Fibroblast of skin of right biceps (primary cell): ENCODE data around the gene TBC1D23.
"Not testable (repeated sequence)": the region's sequence is repeated elsewhere in the genome, so short reads cannot be mapped to it uniquely, and the experiment has no call there.

Experiments used
- DNase-seq: peaks from one replicate; pipeline ENCODE4 v3.0.0-alpha.2; 2013

TBC1D23 gene

GRCh38 chr3:100260685-100261484 lies at the start of gene TBC1D23:
Gene TBC1D23 (plus strand): TSS chr3:100260992. CDS start chr3:100261019, 27 bp downstream.
- DNase-seq: peak; percentile 100

DNA sequence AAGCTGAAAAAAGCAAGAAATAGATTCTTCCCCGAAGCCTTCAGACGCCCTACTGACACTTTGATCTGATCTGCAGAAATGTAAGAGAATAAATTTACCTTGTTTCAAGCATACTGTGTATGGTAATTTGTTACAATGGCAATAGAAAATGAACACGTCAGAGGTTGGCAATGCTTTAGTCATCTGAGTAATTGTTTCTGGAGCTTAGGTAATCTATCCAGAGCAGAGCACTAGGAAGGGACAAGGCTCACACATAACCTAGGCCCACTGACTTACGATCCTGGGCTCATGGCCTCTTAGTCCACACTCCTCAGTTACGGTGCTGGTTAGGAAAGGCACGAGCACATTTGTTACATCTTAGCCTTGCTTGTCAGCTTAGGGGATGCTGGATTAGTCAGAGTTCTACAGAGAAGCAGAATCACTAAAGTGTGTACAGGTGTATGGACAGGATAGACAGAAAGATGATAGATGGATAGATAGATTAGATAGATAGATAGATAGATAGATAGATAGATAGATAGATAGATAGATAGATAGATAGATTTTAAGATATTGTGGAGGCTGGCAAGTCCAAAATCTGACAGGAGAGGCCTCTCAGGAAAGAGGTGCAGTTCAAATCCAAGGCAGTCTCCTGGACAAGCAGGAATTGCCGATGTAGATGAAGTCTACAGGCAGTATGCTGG lies 46.8 kb upstream of the TBC1D23 start:
- DNase-seq: peak; percentile 40

- no peak for DNase-seq
These were observed 46.2 kb upstream of the TBC1D23 start for GRCh38 chr3:100214574-100214964.

DNA sequence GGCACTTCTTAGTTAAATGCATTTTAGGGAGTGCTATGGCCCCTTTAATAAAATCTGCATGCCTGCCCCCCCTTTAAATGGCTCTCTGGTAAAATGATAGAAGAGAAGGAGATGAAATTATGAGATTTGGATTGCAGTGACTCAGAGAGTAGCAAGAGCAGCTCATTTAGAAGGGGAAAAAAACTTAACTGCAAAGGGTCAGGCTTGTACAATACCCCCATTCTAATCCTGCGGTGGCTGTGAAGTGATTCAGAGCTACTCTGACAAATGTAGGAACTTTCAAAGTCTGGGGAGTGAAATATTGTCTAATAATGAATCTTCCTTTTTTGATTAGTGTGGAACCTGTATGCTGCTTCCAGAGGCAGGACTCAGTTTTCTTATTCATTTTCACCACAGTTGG lies 44.1 kb upstream of the TBC1D23 start:
- DNase-seq: peak; percentile 72

GRCh38 chr3:100221159-100221558 lies 39.6 kb upstream of the TBC1D23 start:
- no peak for DNase-seq

DNA sequence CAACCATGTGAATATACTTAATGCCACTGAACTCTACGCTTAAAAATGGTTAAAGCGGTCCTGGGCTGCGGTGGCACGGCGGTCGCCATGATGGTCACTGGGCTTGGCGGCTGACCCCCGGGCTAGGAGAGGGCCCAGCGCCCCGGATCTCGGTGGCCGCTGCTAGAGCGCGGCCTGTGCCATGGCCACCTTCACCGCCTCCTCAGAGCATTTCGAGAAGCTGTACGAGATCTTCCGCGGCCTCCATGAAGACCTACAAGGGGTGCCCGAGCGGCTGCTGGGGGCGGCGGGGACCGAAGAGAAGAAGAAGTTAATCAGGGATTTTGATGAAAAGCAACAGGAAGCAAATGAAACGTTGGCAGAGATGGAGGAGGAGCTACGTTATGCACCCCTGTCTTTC lies 35.6 kb upstream of the TBC1D23 start:
- DNase-seq: no peak

GRCh38 chr3:100225883-100226282 lies 34.9 kb upstream of the TBC1D23 start:
- DNase-seq: no peak

- peak; percentile 84 for DNase-seq
These were observed 33.9 kb upstream of the TBC1D23 start for GRCh38 chr3:100226712-100227429.

GRCh38 chr3:100227511-100227921 lies 33.3 kb upstream of the TBC1D23 start:
- DNase-seq: peak; percentile 8

- no peak for DNase-seq
These were observed 32.5 kb upstream of the TBC1D23 start for GRCh38 chr3:100228247-100228646.

DNA sequence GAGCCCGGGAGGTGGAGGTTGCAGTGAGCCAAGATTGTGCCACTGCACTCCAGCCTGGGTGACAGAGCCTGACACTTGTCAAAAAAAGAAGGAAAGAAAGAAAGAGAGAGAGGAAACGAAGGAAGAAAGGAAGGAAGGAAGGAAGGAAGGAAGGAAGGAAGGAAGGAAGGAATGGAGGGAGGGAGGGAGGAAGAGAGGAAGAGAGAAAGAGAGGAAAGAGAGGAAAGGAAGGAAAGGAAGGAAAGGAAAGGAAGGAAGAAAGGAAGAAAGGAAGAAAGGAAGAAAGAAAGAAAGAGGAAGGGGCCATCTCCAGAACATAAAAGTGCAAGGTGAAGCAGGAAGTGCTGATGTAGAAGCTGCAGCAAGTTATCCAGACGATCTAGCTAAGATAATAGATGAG lies 31.6 kb upstream of the TBC1D23 start:
- not testable (repeated sequence) for DNase-seq

DNA sequence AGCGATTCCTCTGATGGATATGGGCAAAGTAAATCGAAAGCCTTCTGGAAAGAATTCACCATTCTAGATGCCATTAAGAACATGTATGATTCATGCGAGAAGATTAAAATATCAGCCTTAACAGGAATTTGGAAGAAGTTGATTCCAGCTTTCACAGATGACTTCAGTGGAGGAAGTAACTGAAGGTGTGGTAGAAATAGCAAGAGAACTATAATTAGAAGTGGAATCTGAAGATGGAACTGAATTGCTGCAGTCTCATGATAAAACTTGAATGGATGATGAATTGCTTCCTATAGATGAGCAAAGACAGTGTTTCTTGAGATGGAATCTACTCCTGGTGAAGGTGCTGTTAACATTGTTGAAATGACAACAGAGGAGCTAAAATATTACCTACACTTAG lies 30.1 kb upstream of the TBC1D23 start:
- DNase-seq: peak; percentile 78

DNA sequence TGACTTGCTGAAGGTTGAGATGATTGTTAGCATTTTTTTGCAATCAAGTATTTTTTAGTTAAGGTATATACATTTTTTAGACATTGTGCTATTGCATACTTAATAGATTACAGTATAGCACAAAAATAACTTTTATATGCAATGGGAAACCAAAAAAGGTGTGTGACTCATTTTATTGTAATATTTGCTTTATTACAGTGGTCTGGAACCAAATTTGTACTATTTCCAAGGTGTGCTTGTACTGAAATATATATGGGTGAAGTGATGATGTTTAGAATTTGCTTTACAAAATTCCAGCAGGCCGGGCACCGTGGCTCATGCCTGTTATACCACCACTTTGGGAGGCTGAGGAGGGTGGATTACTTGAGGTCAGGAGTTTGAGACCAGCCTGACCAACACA lies 29.1 kb upstream of the TBC1D23 start:
- peak; percentile 74 for DNase-seq

GRCh38 chr3:100234364-100234763 lies 26.4 kb upstream of the TBC1D23 start:
- DNase-seq: no peak

DNA sequence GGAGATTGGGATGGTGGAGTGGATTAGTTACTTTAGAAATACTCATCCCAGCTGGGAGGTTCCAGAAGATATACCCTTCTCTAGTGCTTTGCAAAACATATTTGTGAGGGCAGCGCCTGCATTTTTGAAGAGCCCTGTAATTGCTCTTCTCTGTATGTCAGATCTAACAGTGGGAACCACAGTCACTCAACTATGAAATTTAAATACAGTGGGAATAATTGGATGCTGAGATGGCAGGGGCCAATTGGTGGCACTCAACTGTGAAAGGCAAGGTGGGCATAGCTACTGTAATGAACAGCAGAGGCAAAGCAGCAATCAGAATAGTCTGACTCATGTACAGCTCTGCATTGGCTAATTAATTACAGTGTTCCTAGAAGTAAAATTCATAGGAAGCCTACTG lies 22.2 kb upstream of the TBC1D23 start:
- no peak for DNase-seq

GRCh38 chr3:100242471-100242870 lies 18.3 kb upstream of the TBC1D23 start:
- DNase-seq: not testable (repeated sequence)

DNA sequence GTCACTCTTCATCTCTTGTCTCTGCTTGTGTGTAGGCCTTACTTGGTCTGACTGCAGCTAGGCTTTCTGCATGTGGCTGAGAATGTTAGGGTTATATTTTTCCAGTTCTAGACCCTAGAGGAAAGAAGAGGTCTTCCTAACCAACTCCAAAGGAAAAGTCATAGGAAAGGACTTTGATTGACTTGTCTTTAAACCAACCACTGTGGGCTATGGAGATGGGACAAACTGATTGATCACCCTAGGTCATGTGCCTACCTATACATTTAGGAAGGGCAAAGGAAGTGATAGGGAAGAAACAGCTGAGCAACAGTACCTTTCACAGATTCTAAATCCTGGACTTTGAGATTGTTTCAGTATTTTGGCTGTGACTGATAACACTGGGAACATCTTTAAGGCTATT lies 16.5 kb upstream of the TBC1D23 start:
- peak; percentile 7 for DNase-seq

DNA sequence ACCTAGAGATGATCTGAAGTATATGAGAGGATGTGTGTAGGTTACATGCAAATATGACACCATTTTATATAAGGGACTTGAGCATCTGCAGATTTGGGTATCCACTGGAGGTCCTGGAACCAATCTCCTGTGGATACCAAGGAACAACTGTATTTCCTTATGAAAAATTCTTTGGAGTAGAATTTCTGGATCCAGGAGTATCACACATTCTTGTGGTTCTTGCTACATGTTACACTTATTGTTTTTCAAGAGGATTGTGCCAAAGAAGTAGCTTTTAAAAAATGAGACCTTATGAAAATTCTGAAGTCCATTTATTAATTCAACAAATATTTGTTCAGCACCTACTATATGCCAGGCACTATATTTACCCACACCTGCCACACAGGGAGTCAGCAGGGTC lies 15.7 kb upstream of the TBC1D23 start:
- DNase-seq: peak; percentile 46

GRCh38 chr3:100245927-100246326 lies 14.9 kb upstream of the TBC1D23 start:
- peak; percentile 72 for DNase-seq

DNA sequence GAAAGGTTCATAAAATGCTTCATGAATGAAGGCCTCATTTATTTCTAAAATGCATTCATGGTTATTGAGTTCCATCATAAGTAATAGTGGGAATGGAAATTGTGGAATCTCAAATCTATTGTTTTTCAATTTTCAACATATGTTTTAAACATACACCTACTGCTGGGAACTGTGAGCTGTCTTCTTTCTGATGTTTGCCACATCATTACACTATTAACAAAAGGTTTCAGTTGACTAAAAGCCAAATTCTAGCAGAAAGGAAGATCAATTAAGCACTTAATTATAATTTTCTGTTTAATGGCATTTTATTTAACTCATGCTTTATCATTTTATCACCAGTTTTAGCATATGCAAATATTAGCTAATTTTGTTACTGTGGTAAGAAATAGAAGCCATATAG lies 13.8 kb upstream of the TBC1D23 start:
- DNase-seq: no peak

GRCh38 chr3:100252001-100252400 lies 8.8 kb upstream of the TBC1D23 start:
- DNase-seq: no peak

GRCh38 chr3:100254168-100254777 lies 6.5 kb upstream of the TBC1D23 start:
- peak; percentile 80 for DNase-seq

DNA sequence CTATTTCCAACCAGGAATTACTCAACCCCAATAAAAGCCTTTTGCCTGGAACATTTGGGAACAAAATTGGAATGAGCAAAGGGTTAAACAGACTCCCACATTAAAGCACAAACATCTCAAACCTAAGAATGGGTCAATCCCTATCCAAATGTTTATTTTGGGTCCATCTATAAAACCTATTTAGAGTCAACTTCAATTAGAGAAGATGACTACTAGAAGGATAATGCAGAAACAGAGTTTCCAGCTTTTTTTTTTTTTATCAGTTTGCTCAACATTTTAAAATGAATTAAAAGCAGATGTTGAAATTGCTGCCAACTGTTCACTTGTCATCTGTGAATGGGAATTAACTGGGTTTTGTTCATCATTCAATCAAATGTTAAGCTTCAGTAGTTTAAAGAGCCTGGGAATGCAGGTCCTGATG lies 4.1 kb upstream of the TBC1D23 start:
- DNase-seq: peak; percentile 76
